Measurements from ENCODE around the gene FNDC10. TPM values are rescaled to one million over a fixed set of nuclear protein-coding genes. Genes with fewer than 3 reads are reported as not detected.

The FNDC10 gene
- total RNA-seq, 2 donors from 2014 or later, result 2.9 to 4.2 TPM

- TF ChIP-seq CTCF (IDR thresholded peaks at IDR 0.05), result no peak
- Histone ChIP-seq H3K27ac (no peak overlapping the region), H3K36me3 (no peaks in the 10 kb centered on the region), H3K9ac (ENCODE audit: low read depth in 2 of 2, low read length in 2 of 2) (no peak overlapping the region), H3K9me3 (no peaks in the 10 kb centered on the region), H3K27me3 (no peaks in the 10 kb centered on the region), H3K4me3 (no peak overlapping the region), H3K4me1 (no peaks in the 10 kb centered on the region)
- no peak for DNase-seq
- intact Hi-C loops (cut with DNase I), result no loop called here
These were observed 45.4 kb downstream of the FNDC10 start for GRCh38 chr1:1554550-1554925.

GRCh38 chr1:1553821-1554494 lies 46.0 kb downstream of the FNDC10 start:
- H3K36me3 ChIP-seq, result no peaks in the 10 kb centered on the region
- no peaks in the 10 kb centered on the region for H3K9me3 ChIP-seq
- no peak overlapping the region for H3K4me3 ChIP-seq
- no peak for TF ChIP-seq CTCF (IDR thresholded peaks at IDR 0.05)
- DNase-seq, result no peak
- H3K27me3 ChIP-seq, result no peaks in the 10 kb centered on the region
- no peak overlapping the region for H3K27ac ChIP-seq
- H3K9ac ChIP-seq (ENCODE audit: low read depth in 2 of 2, low read length in 2 of 2), result no peak overlapping the region
- intact Hi-C loops (cut with DNase I), result no loop called here
- no peaks in the 10 kb centered on the region for H3K4me1 ChIP-seq

GRCh38 chr1:1552263-1552639 lies 47.7 kb downstream of the FNDC10 start:
- DNase-seq, result no peak
- intact Hi-C loops (cut with DNase I), result no loop called here
- no peaks in the 10 kb centered on the region for H3K27me3 ChIP-seq

GRCh38 chr1:1551524-1552262 lies 48.2 kb downstream of the FNDC10 start:
- no peak overlapping the region for H3K4me3 ChIP-seq
- no peaks in the 10 kb centered on the region for H3K9me3 ChIP-seq
- intact Hi-C loops (cut with DNase I), result no loop called here
- H3K27ac ChIP-seq, result no peak overlapping the region
- H3K4me1 ChIP-seq, result no peaks in the 10 kb centered on the region
- H3K36me3 ChIP-seq, result no peaks in the 10 kb centered on the region
- H3K9ac ChIP-seq (ENCODE audit: low read depth in 2 of 2, low read length in 2 of 2), result no peak overlapping the region
- H3K27me3 ChIP-seq, result no peaks in the 10 kb centered on the region
- no peak for DNase-seq
- TF ChIP-seq CTCF (IDR thresholded peaks at IDR 0.05), result no peak

More at GRCh38 chr1:1552263-1552639, 47.7 kb downstream of the FNDC10 start:
- H3K27ac ChIP-seq, result no peak overlapping the region
- no peak for TF ChIP-seq CTCF (IDR thresholded peaks at IDR 0.05)
- no peaks in the 10 kb centered on the region for H3K4me1 ChIP-seq
- no peak overlapping the region for H3K9ac ChIP-seq (ENCODE audit: low read depth in 2 of 2, low read length in 2 of 2)
- H3K9me3 ChIP-seq, result no peaks in the 10 kb centered on the region
- no peak overlapping the region for H3K4me3 ChIP-seq
- H3K36me3 ChIP-seq, result no peaks in the 10 kb centered on the region

GRCh38 chr1:1550591-1551432 lies 49.1 kb downstream of the FNDC10 start:
- H3K9ac ChIP-seq (ENCODE audit: low read depth in 2 of 2, low read length in 2 of 2), result no peak overlapping the region
- H3K4me1 ChIP-seq, result no peaks in the 10 kb centered on the region

More at GRCh38 chr1:1550591-1551432, 49.1 kb downstream of the FNDC10 start:
- H3K27ac ChIP-seq, result no peak overlapping the region
- H3K36me3 ChIP-seq, result no peaks in the 10 kb centered on the region
- TF ChIP-seq CTCF (IDR thresholded peaks at IDR 0.05), result no peak
- H3K9me3 ChIP-seq, result no peaks in the 10 kb centered on the region
- intact Hi-C loops (cut with DNase I), result no loop called here
- H3K27me3 ChIP-seq, result no peaks in the 10 kb centered on the region
- H3K4me3 ChIP-seq, result no peak overlapping the region
- DNase-seq, result no peak
